K562 (cell line): ENCODE measurements around the gene TMEM89. TPM values are rescaled to one million over a fixed set of nuclear protein-coding genes. Genes with fewer than 3 reads are reported as not detected.

Experiments used
- ATAC-seq: fragments of 200-7000 bp; cut with Tn5 transposase; 3 replicates; pipeline ENCODE4 v1.9.1; 2020; ENCODE audit warnings: moderate library complexity
- BruUV-seq: library from RNA; stranded (reverse); fragments of 400-500 nt; replicated peaks from 2 replicates; lab custom pipeline; 2021; lab: Mats Ljungman, UMichigan
- CTCF ChIA-PET: fragments of 300-600 bp; formaldehyde crosslinking; extraction: SDS; loops from one replicate; lab custom pipeline; 2021; ENCODE audit warnings: low intra/inter-chr PET ratio; lab: Yijun Ruan, JAX
- POLR2A ChIA-PET: fragments of 300-600, 350-650 bp; sonication (Branson Sonifier 250); formaldehyde crosslinking; extraction: SDS; loops from one replicate; lab custom pipeline; 2021; ENCODE audit warnings: antibody characterized with exemption, inconsistent platforms; lab: Yijun Ruan, JAX
- DNase-seq, 4 experiments: peaks; one replicate each; pipeline versions ENCODE4 v3.0.0 to v3.0.0-alpha.2; 2011 to 2018; ENCODE audit warnings: low spot score in 3 of 4, mixed read lengths in 3 of 4; ENCODE audit errors: extremely low read depth in 1 of 4
- FAIRE-seq: peaks from 2 replicates; lab custom pipeline; 2011; peaks lifted over from hg19 to GRCh38; lab: Jason Lieb, UNC
- H2AFZ ChIP-seq: 2 replicates; pipeline ENCODE4 v1.6.0; 2011; ENCODE audit warnings: low read depth, low read length, control low read depth, inconsistent platforms
- H3K27ac ChIP-seq: fragments of 200-600 bp; 3 replicates; pipeline ENCODE4 v1.8.0; 2011; ENCODE audit warnings: low read depth, mild to moderate bottlenecking, control low read depth, inconsistent platforms, low read length, moderate library complexity, mixed read lengths; ENCODE audit errors: extremely low read depth
- H3K27me3 ChIP-seq, 2 experiments: fragments of 300-600 bp in 1 of 2; 2 replicates in 1 of 2; 3 replicates in 1 of 2; pipeline versions ENCODE4 v1.6.0 to v1.8.0; 2011; ENCODE audit warnings: inconsistent platforms in 2 of 2, low read length in 2 of 2, mild to moderate bottlenecking in 1 of 2, mixed read lengths in 1 of 2, moderate library complexity in 1 of 2; ENCODE audit not compliant: control insufficient read depth in 2 of 2, insufficient read depth in 2 of 2
- H3K36me3 ChIP-seq: fragments of 300-600 bp; 3 replicates; pipeline ENCODE4 v1.8.0; 2011; ENCODE audit warnings: mild to moderate bottlenecking, low read length, inconsistent platforms; ENCODE audit not compliant: control insufficient read depth, insufficient read depth
- H3K4me1 ChIP-seq, 2 experiments: fragments of 200-600 bp in 1 of 2; replicated peaks in 1 of 2; 2 replicates in 1 of 2; 3 replicates in 1 of 2; pipeline versions ENCODE4 v1.5.1 to v1.8.0; 2011; ENCODE audit warnings: inconsistent platforms in 2 of 2, low read length in 2 of 2, mild to moderate bottlenecking in 1 of 2, mixed read lengths in 1 of 2, moderate library complexity in 1 of 2; ENCODE audit not compliant: control insufficient read depth in 2 of 2, insufficient read depth in 2 of 2
- H3K4me2 ChIP-seq: 2 replicates; pipeline ENCODE4 v1.6.1; 2011; ENCODE audit warnings: low read length, control low read depth, inconsistent platforms, mixed read lengths; ENCODE audit not compliant: insufficient read depth
- H3K4me3 ChIP-seq: fragments of 200-600 bp; sonication (generic), shearing (Covaris generic); 2 replicates; pipeline ENCODE4 v1.5.1; 2016; ENCODE audit warnings: control low read depth, inconsistent platforms
- H3K79me2 ChIP-seq: fragments of 200-600 bp; 3 replicates; pipeline ENCODE4 v1.8.0; 2011; ENCODE audit warnings: low read length, inconsistent platforms; ENCODE audit not compliant: control insufficient read depth, insufficient read depth
- H3K9ac ChIP-seq, 2 experiments: 2 replicates each; pipeline versions ENCODE4 v1.6.0 to v1.6.1; 2011; ENCODE audit warnings: low read depth in 2 of 2, low read length in 2 of 2, control low read depth in 1 of 2, inconsistent platforms in 1 of 2, mild to moderate bottlenecking in 1 of 2, mixed read lengths in 1 of 2; ENCODE audit not compliant: insufficient read depth in 1 of 2
- H3K9me1 ChIP-seq: one replicate; pipeline ENCODE4 v1.6.0; 2011; ENCODE audit warnings: inconsistent platforms, mild to moderate bottlenecking, low read length, moderate library complexity; ENCODE audit not compliant: control insufficient read depth, insufficient read depth
- H3K9me3 ChIP-seq: replicated peaks from 2 replicates; pipeline ENCODE4 v1.5.1; 2011; ENCODE audit warnings: low read depth, low read length, inconsistent platforms; ENCODE audit not compliant: control insufficient read depth, insufficient read depth
- H4K20me1 ChIP-seq: replicated peaks from 2 replicates; pipeline ENCODE4 v1.6.1; 2011; ENCODE audit warnings: low read length, inconsistent platforms, mixed read lengths; ENCODE audit not compliant: control insufficient read depth, insufficient read depth
- CTCF ChIP-seq, 3 experiments: IDR thresholded peaks in 2 of 3; conservative IDR thresholded peaks in 1 of 3; 2 replicates each; pipeline ENCODE4 v1.5.1; 2011 to 2012; ENCODE audit warnings: low read length in 3 of 3, mild to moderate bottlenecking in 3 of 3, control low read depth in 2 of 3, improper control_type of control experiment in 1 of 3, inconsistent platforms in 1 of 3, low read depth in 1 of 3, mixed read lengths in 1 of 3, moderate library complexity in 1 of 3; ENCODE audit not compliant: insufficient read depth in 2 of 3
- PHF8 ChIP-seq: fragments of 200-600 bp; sonication (generic); IDR thresholded peaks from 2 replicates; pipeline ENCODE4 v1.6.1; 2012; ENCODE audit warnings: mixed run types, mild to moderate bottlenecking, inconsistent platforms, low read length, moderate library complexity, borderline replicate concordance
- POLR2G ChIP-seq: fragments of 200-400 bp; formaldehyde crosslinking; IDR thresholded peaks from 2 replicates; pipeline ENCODE4 v1.6.1; 2017; ENCODE audit warnings: low read depth, mild to moderate bottlenecking, antibody characterized with exemption, low read length, moderate library complexity
- PYGO2 ChIP-seq: fragments of 450-650 bp; IDR thresholded peaks from 2 replicates; pipeline ENCODE4 v1.6.1; 2016; ENCODE audit warnings: mild to moderate bottlenecking, missing genetic modification characterization, moderate library complexity, missing compliant biosample characterization
- SAFB ChIP-seq: fragments of 200-400 bp; formaldehyde crosslinking; IDR thresholded peaks from 2 replicates; pipeline ENCODE4 v1.6.1; 2017; ENCODE audit warnings: low read depth, low read length, borderline replicate concordance
- SIRT6 ChIP-seq: IDR thresholded peaks from one replicate; pipeline ENCODE4 v1.6.1; 2012; ENCODE audit warnings: low read depth, mild to moderate bottlenecking, control low read depth, inconsistent platforms, low read length, moderate library complexity
- ZBTB43 ChIP-seq: sonication (generic); formaldehyde crosslinking; IDR thresholded peaks from 2 replicates; pipeline ENCODE4 v1.8.0; 2023; ENCODE audit warnings: mild to moderate bottlenecking, missing genetic modification reagents
- ZNF354B ChIP-seq: fragments of 250-450 bp; sonication (Bioruptor Pico); IDR thresholded peaks from 2 replicates; pipeline ENCODE4 v1.4.0; 2020
- WGBS: fragments of 100-300 bp; shearing (Covaris generic); methylation state at CpG from one replicate; pipeline ENCODE4 v1.1.6; 2016; ENCODE audit warnings: low coverage, mixed read lengths; ENCODE audit not compliant: insufficient coverage; ENCODE audit errors: missing lambda C conversion rate; 5-methylcytosine and 5-hydroxymethylcytosine counted together
- in situ Hi-C: fragments of 300-500 bp; cut with MboI; formaldehyde crosslinking; loops from 4 replicates; pipeline ENCODE4 v1.15.0; 2018; ENCODE audit warnings: inconsistent platforms, mixed read lengths
- intact Hi-C: fragments of 100-400 bp; cut with micrococcal nuclease; formaldehyde crosslinking; loops from 2 replicates; pipeline ENCODE4 v1.14.2; 2022
- polyA plus RNA-seq, 8 experiments: library from polyadenylated mRNA; depleted of rRNA in 4 of 8; stranded (reverse) in 5 of 8; unstranded in 3 of 8; fragments of >200 nt; fragmentation: Nextera tagmentation in 2 of 8; fragmentation: Illumina TruSeq in 1 of 8; extraction: Ambion mirVana in 2 of 8; extraction: Trizol in 1 of 8; gene quantifications; 2 replicates each; pipeline versions ENCODE4 v1.2.1 to v1.2.3, GENCODE V29; 2011 to 2014; ENCODE audit warnings: inconsistent platforms in 1 of 8, missing spikeins in 1 of 8
- total RNA-seq, 7 experiments: library from RNA; depleted of rRNA in 6 of 7; stranded (reverse); fragments of >200 nt in 6 of 7; fragmentation: Illumina TruSeq in 2 of 7; extraction: Trizol in 2 of 7; gene quantifications; 2 replicates each; pipeline versions ENCODE4 v1.2.1 to v1.2.3, GENCODE V29; 2011 to 2021; ENCODE audit warnings: low replicate concordance in 1 of 7

Gene TMEM89
- total and polyA plus RNA-seq, 9 of the 15 experiments (the other 6 are each of a cell fraction or from before 2014, with no cell fraction given) = not detected

GRCh38 chr3:48660800-48661400, 39.3 kb upstream of the TMEM89 start:
- intact Hi-C loops = no loop called here
- Histone ChIP-seq H3K9ac (no peak overlapping the region), H3K9me1 (no peaks in the 10 kb centered on the region), H3K79me2 (no peaks in the 10 kb centered on the region), H3K27me3 (no peaks in the 10 kb centered on the region; a peak in 1 of 5 replicates), H3K27ac (no peak overlapping the region), H3K4me3 (no peak overlapping the region), H3K4me2 (no peak overlapping the region), H3K36me3 (no peaks in the 10 kb centered on the region; the same call in 2 of the 3 replicates), H4K20me1 (no peaks in the 10 kb centered on the region), H3K9me3 (no peaks in the 10 kb centered on the region), H3K4me1 (peaks cover 2 to 36% of the 10 kb centered on the region in 2 experiments; a peak in 4 of 5 replicates), H2AFZ (no peak overlapping the region)
- POLR2A ChIA-PET = interaction anchor here (1.5 kb wide), 1 partner anchor 9 kb away, joined by 5 read pairs; no protein-coding TSS in a partner anchor
- FAIRE-seq = no peak
- CTCF ChIA-PET = no interaction called here
- in situ Hi-C loops = no loop called here
- BruUV-seq = no TSS peak
- TF ChIP-seq SAFB (no peak), ZNF354B (CRISPR knock-in tag) (no peak), ZBTB43 (CRISPR knock-in tag) (no peak), PYGO2 (tag) (no peak), PHF8 (no peak), CTCF (IDR thresholded peaks at IDR 0.05 in 2 of 3, conservative IDR thresholded peaks at IDR 0.05 in 1 of 3; ENCODE audit: insufficient read depth in 2 of 3, low read depth in 1 of 3, low read length in 3 of 3) (no peak), SIRT6 (no peak), POLR2G (0 out of 2 replicates have a peak, but pooled peaks have one; percentile 24)
- no peak for ATAC-seq
- DNase-seq = no peak
- WGBS = 85% methylated on average over 21 of the region's 61 CpGs
